ENCODE results near the gene CKMT2. TPM values are rescaled to one million over a fixed set of nuclear protein-coding genes. Genes with fewer than 3 reads are reported as not detected.

The CKMT2 gene
- polyA plus RNA-seq, 3 donors from 2014 or later: 0.36 to 0.99 TPM; not detected in 1

- Mint-ChIP-seq H3K9me3 (no peaks in the 10 kb centered on the region), H3K27ac (no peak overlapping the region), H3K27me3 (ENCODE audit: low read depth in 3 of 3) (peaks cover 0 to 1% (median 0%) of the 10 kb centered on the region in 3 donors), H3K36me3 (peaks cover 19 to 42% (median 33%) of the 10 kb centered on the region in 3 donors), H3K4me3 (no peak overlapping the region), H3K4me1 (no peaks in the 10 kb centered on the region)
- DNase-seq: no peak
Measured at GRCh38 chr5:81310402-81311063, 77.4 kb downstream of the CKMT2 start.

DNA sequence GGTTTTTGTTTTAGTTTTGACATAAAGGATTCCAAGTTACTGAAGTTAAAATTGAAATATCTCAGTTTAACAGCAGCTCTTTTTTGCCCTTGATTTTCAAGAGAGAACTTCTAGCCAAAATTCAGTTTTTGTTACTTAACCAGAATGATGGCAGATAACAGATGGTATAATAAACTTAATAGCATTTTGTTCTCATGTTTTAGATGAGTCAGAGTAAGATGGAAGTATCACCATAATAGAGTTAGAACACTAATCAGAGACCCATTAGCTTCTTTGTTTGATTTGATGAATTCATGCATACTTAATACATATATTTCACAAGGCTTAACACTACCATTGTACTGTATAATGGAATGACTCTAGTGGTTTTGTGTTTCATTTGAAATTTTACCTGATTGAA is 80.2 kb downstream of the CKMT2 start:
- peaks cover 0 to 1% (median 0%) of the 10 kb centered on the region in 3 donors for H3K27me3 Mint-ChIP-seq (ENCODE audit: low read depth in 3 of 3)
- H3K4me1 Mint-ChIP-seq: no peaks in the 10 kb centered on the region
- no peaks in the 10 kb centered on the region for H3K9me3 Mint-ChIP-seq
- H3K27ac Mint-ChIP-seq: no peak overlapping the region
- no peak overlapping the region for H3K4me3 Mint-ChIP-seq
- DNase-seq: no peak
- H3K36me3 Mint-ChIP-seq: peaks cover 19 to 40% (median 37%) of the 10 kb centered on the region in 3 donors

DNA sequence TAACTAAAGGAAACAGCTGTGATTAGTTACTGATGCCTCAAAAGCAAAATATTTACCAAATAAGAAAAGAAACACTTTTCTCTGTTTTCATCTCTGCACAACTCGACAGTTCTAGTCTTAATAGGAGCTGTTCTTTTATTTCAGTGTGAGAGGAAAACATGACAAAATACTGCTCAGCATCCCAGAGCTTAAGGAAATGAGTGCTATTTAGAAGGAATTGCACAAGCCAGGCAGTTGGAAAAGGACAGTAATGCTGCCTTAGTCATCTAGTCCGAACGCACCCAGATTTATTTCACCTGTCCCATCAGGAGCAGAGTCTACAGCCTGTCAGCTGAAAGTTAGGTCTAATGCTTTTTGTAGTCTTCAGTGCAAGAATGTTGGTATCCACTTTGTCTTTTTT is 80.6 kb downstream of the CKMT2 start:
- Mint-ChIP-seq H3K9me3 (no peaks in the 10 kb centered on the region), H3K27me3 (ENCODE audit: low read depth in 3 of 3) (peaks cover 0 to 1% (median 0%) of the 10 kb centered on the region in 3 donors), H3K36me3 (peaks cover 19 to 40% (median 37%) of the 10 kb centered on the region in 3 donors), H3K4me1 (no peaks in the 10 kb centered on the region), H3K27ac (no peak overlapping the region), H3K4me3 (no peak overlapping the region)
- no peak for DNase-seq

GRCh38 chr5:81314581-81314980 is 81.5 kb downstream of the CKMT2 start:
- Mint-ChIP-seq H3K36me3 (peaks cover 19 to 35% (median 31%) of the 10 kb centered on the region in 3 donors), H3K9me3 (no peaks in the 10 kb centered on the region), H3K4me3 (no peak overlapping the region), H3K4me1 (no peaks in the 10 kb centered on the region), H3K27me3 (ENCODE audit: low read depth in 3 of 3) (peaks cover 0 to 1% (median 0%) of the 10 kb centered on the region in 3 donors), H3K27ac (peak overlapping the region in 1 of 6 donors; percentile 29)
- DNase-seq: no peak

- Mint-ChIP-seq H3K9me3 (no peaks in the 10 kb centered on the region), H3K27ac (peak overlapping the region in 1 of 6 donors; percentile 29), H3K27me3 (ENCODE audit: low read depth in 3 of 3) (peaks cover 0 to 1% (median 0%) of the 10 kb centered on the region in 3 donors)
Measured at GRCh38 chr5:81315336-81315735, 82.2 kb downstream of the CKMT2 start.

DNA sequence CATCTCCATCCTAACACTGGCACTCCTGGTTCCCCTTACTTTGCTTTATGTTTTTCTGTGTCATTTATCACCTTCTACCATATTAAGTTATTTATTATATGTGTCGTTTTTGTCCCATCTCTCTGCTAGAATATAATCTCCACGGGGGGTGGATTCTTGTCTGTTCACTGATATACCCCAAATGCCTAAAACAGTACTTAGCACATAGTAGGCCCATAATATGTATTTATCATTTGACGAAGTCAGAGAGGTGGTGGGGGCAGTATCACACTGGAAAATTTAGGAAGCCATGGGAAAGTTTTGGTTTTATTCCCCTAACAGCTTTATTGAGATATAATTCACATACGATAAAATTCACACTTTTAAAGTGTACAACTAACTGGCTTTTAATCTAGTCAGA is 82.7 kb downstream of the CKMT2 start:
- peaks cover 0 to 1% (median 0%) of the 10 kb centered on the region in 3 donors for H3K27me3 Mint-ChIP-seq (ENCODE audit: low read depth in 3 of 3)
- H3K27ac Mint-ChIP-seq: no peak overlapping the region
- H3K9me3 Mint-ChIP-seq: no peaks in the 10 kb centered on the region
- H3K4me3 Mint-ChIP-seq: no peak overlapping the region
- peaks cover 18 to 28% (median 24%) of the 10 kb centered on the region in 3 donors for H3K36me3 Mint-ChIP-seq
- no peaks in the 10 kb centered on the region for H3K4me1 Mint-ChIP-seq
- DNase-seq: no peak

More at GRCh38 chr5:81315336-81315735, 82.2 kb downstream of the CKMT2 start:
- no peaks in the 10 kb centered on the region for H3K4me1 Mint-ChIP-seq
- H3K4me3 Mint-ChIP-seq: no peak overlapping the region
- H3K36me3 Mint-ChIP-seq: peaks cover 19 to 31% (median 27%) of the 10 kb centered on the region in 3 donors
- DNase-seq: no peak

Other genes starting within 250 kb of the CKMT2 start
- gene ZCCHC9, start 68.3 kb downstream of the CKMT2 start, polyA plus RNA-seq: 1 to 10 TPM; 6.9 to 8.7 (median 8.1) TPM
- gene ACOT12, start 160.8 kb downstream of the CKMT2 start, polyA plus RNA-seq: not detected